HG02970 (cell line): ENCODE data around the gene BARX1.
"Not testable (repeated sequence)": the region's sequence is repeated elsewhere in the genome, so short reads cannot be mapped to it uniquely, and the experiment has no call there.

ENCODE experiments used
- ATAC-seq: cut with Tn5 transposase; IDR thresholded peaks from one replicate; pipeline ENCODE4 v1.9.1; 2021; ENCODE audit warnings: mild to moderate bottlenecking, moderate library complexity, moderate number of reproducible peaks; ENCODE audit not compliant: unreplicated experiment, low FRiP score

The BARX1 gene

GRCh38 chr9:93967020-93967803 lies 12.1 kb upstream of the BARX1 start:
- no peak for ATAC-seq

GRCh38 chr9:93965830-93966577 lies 10.8 kb upstream of the BARX1 start:
- ATAC-seq = no peak

- no peak for ATAC-seq
Measured at GRCh38 chr9:93964685-93965084, 9.5 kb upstream of the BARX1 start.

- ATAC-seq = no peak
Measured at GRCh38 chr9:93963969-93964368, 8.8 kb upstream of the BARX1 start.

GRCh38 chr9:93963489-93963888 lies 8.3 kb upstream of the BARX1 start:
- not testable (repeated sequence) for ATAC-seq

GRCh38 chr9:93962561-93963440 lies 7.6 kb upstream of the BARX1 start:
- no peak for ATAC-seq

- no peak for ATAC-seq
Measured at GRCh38 chr9:93962017-93962416, 6.9 kb upstream of the BARX1 start.

- ATAC-seq = no peak
Measured at GRCh38 chr9:93960971-93961841, 6.1 kb upstream of the BARX1 start.

GRCh38 chr9:93960221-93960970 lies 5.2 kb upstream of the BARX1 start:
- no peak for ATAC-seq

GRCh38 chr9:93959739-93960154 lies 4.6 kb upstream of the BARX1 start:
- no peak for ATAC-seq

- no peak for ATAC-seq
Measured at GRCh38 chr9:93958819-93959682, 3.9 kb upstream of the BARX1 start.

GRCh38 chr9:93958121-93958818 lies 3.1 kb upstream of the BARX1 start:
- ATAC-seq = no peak

- no peak for ATAC-seq
Measured at GRCh38 chr9:93955981-93956784, 1.0 kb upstream of the BARX1 start.

- no peak for ATAC-seq
Measured at GRCh38 chr9:93954434-93955061, 607 bp downstream of the BARX1 start.

GRCh38 chr9:93953496-93954433 lies 1.4 kb downstream of the BARX1 start:
- ATAC-seq = no peak
